Loucy (cell line): ENCODE results near the gene NSMCE1.

Experiments used
- H2AFZ ChIP-seq: fragments of 200-600 bp; sonication (generic); 2 replicates; pipeline ENCODE4 v1.6.0; 2016; ENCODE audit warnings: antibody characterized with exemption, mild to moderate bottlenecking, low read length, moderate library complexity
- H3F3A ChIP-seq: fragments of 200-600 bp; 2 replicates; pipeline ENCODE4 v1.6.0; 2016; ENCODE audit warnings: antibody characterized with exemption, low read depth, mild to moderate bottlenecking
- H3K27me3 ChIP-seq: fragments of 200-600 bp; sonication (generic); 2 replicates; pipeline ENCODE4 v1.6.1; 2014; ENCODE audit warnings: low read length, mild to moderate bottlenecking; ENCODE audit not compliant: insufficient read depth, poor library complexity, severe bottlenecking
- H3K36me3 ChIP-seq: fragments of 200-600 bp; sonication (generic); 2 replicates; pipeline ENCODE4 v1.6.1; 2016; ENCODE audit warnings: low read length; ENCODE audit not compliant: insufficient read depth
- H3K4me1 ChIP-seq: fragments of 200-600 bp; sonication (generic); 2 replicates; pipeline ENCODE4 v1.5.1; 2014; ENCODE audit warnings: low read length, mild to moderate bottlenecking; ENCODE audit not compliant: insufficient read depth, poor library complexity, severe bottlenecking
- H3K4me2 ChIP-seq: fragments of 200-600 bp; sonication (generic); 2 replicates; pipeline ENCODE4 v1.6.0; 2014; ENCODE audit warnings: antibody characterized with exemption, low read length, low read depth, mild to moderate bottlenecking; ENCODE audit not compliant: poor library complexity, severe bottlenecking
- H3K4me3 ChIP-seq: fragments of 200-600 bp; sonication (generic); 2 replicates; pipeline ENCODE4 v1.5.1; 2014; ENCODE audit warnings: low read length, mild to moderate bottlenecking, mixed read lengths; ENCODE audit not compliant: poor library complexity, severe bottlenecking
- H3K79me2 ChIP-seq: fragments of 200-600 bp; sonication (generic); 2 replicates; pipeline ENCODE4 v1.6.1; 2014; ENCODE audit warnings: low read length; ENCODE audit not compliant: insufficient read depth
- H3K9ac ChIP-seq: fragments of 200-600 bp; sonication (generic); 2 replicates; pipeline ENCODE4 v1.6.0; 2014; ENCODE audit warnings: mild to moderate bottlenecking, low read depth, low read length, moderate library complexity; ENCODE audit not compliant: poor library complexity, severe bottlenecking
- H3K9me2 ChIP-seq: fragments of 200-600 bp; sonication (generic); replicated peaks from 2 replicates; pipeline ENCODE4 v1.6.1; 2016; ENCODE audit warnings: low read depth, low read length, mixed read lengths
- H3K9me3 ChIP-seq: fragments of 200-600 bp; sonication (generic); 2 replicates; pipeline ENCODE4 v1.6.1; 2014; ENCODE audit warnings: mild to moderate bottlenecking, antibody characterized with exemption, low read length, low read depth; ENCODE audit not compliant: insufficient read depth
- H4K20me1 ChIP-seq: fragments of 200-600 bp; sonication (generic); 2 replicates; pipeline ENCODE4 v1.6.0; 2014; ENCODE audit warnings: antibody characterized with exemption, low read length, mild to moderate bottlenecking; ENCODE audit not compliant: insufficient read depth, poor library complexity, severe bottlenecking
- CTCF ChIP-seq: fragments of 200-600 bp; sonication (generic); conservative IDR thresholded peaks from 2 replicates; pipeline ENCODE4 v1.5.1; 2014; ENCODE audit warnings: mild to moderate bottlenecking, antibody characterized with exemption, low read length
- EZH2phosphoT487 ChIP-seq: fragments of 200-600 bp; IDR thresholded peaks from 2 replicates; pipeline ENCODE4 v1.6.1; 2018; ENCODE audit warnings: antibody characterized with exemption, mild to moderate bottlenecking, moderate library complexity, borderline replicate concordance

Gene NSMCE1

GRCh38 chr16:27198451-27199234 is 69.9 kb downstream of the NSMCE1 start:
- no peaks in the 10 kb centered on the region for H3K27me3 ChIP-seq
- H2AFZ ChIP-seq = peak overlapping the region; percentile 81; the same call in 1 of the 2 replicates
- H3K79me2 ChIP-seq = no peaks in the 10 kb centered on the region
- H3K9me2 ChIP-seq = no peaks in the 10 kb centered on the region
- no peak for TF ChIP-seq CTCF
- TF ChIP-seq EZH2phosphoT487 = no peak
- peak overlapping the region; percentile 45 for H3K4me2 ChIP-seq
- no peaks in the 10 kb centered on the region for H3K9me3 ChIP-seq
- peaks cover 20% of the 10 kb centered on the region for H3K4me1 ChIP-seq
- peak overlapping the region; percentile 62 for H3K9ac ChIP-seq
- H3K36me3 ChIP-seq = no peaks in the 10 kb centered on the region
- no peaks in the 10 kb centered on the region for H4K20me1 ChIP-seq
- no peaks in the 10 kb centered on the region for H3F3A ChIP-seq
- peak overlapping the region; percentile 9 for H3K4me3 ChIP-seq

GRCh38 chr16:27197004-27197403 is 71.6 kb downstream of the NSMCE1 start:
- Histone ChIP-seq H3K9me2 (no peaks in the 10 kb centered on the region), H3K9ac (no peak overlapping the region), H3K36me3 (no peaks in the 10 kb centered on the region), H4K20me1 (no peaks in the 10 kb centered on the region), H3K4me2 (no peak overlapping the region), H3K9me3 (no peaks in the 10 kb centered on the region), H3K4me3 (no peak overlapping the region), H3K27me3 (no peaks in the 10 kb centered on the region), H3K4me1 (peaks cover 13% of the 10 kb centered on the region), H3K79me2 (no peaks in the 10 kb centered on the region), H3F3A (no peaks in the 10 kb centered on the region), H2AFZ (no peak overlapping the region)
- TF ChIP-seq CTCF (no peak), EZH2phosphoT487 (no peak)

GRCh38 chr16:27195941-27196595 is 72.5 kb downstream of the NSMCE1 start:
- Histone ChIP-seq H3K9me2 (no peaks in the 10 kb centered on the region), H3K79me2 (no peaks in the 10 kb centered on the region), H4K20me1 (no peaks in the 10 kb centered on the region), H3K9me3 (no peaks in the 10 kb centered on the region), H3K36me3 (no peaks in the 10 kb centered on the region), H3K27me3 (no peaks in the 10 kb centered on the region), H3K4me3 (no peak overlapping the region), H3K4me1 (peaks cover 13% of the 10 kb centered on the region), H2AFZ (no peak overlapping the region), H3K4me2 (no peak overlapping the region), H3F3A (no peaks in the 10 kb centered on the region), H3K9ac (no peak overlapping the region)
- TF ChIP-seq CTCF (no peak), EZH2phosphoT487 (no peak)
